Subcutaneous adipose tissue (tissue), 4 donors: ENCODE data around the gene LCN12. TPM values are rescaled to one million over a fixed set of nuclear protein-coding genes. Genes with fewer than 3 reads are reported as not detected.

Source experiments
- total RNA-seq, 4 donors: library from RNA; depleted of rRNA; stranded (reverse); fragments of >200 nt; gene quantifications; one replicate each; pipeline ENCODE4 v1.1.0, GENCODE V29; 2016
- TF ChIP-seq, protein P1 (sequence below): fragments of 450-650 bp; IDR thresholded peaks from one replicate; pipeline ENCODE4 v1.5.1; 2016; ENCODE audit warnings: low read depth, mild to moderate bottlenecking, control low read depth, antibody characterized with exemption, moderate library complexity

LCN12 gene
- total RNA-seq, 4 donors from 2014 or later: not detected

DNA sequence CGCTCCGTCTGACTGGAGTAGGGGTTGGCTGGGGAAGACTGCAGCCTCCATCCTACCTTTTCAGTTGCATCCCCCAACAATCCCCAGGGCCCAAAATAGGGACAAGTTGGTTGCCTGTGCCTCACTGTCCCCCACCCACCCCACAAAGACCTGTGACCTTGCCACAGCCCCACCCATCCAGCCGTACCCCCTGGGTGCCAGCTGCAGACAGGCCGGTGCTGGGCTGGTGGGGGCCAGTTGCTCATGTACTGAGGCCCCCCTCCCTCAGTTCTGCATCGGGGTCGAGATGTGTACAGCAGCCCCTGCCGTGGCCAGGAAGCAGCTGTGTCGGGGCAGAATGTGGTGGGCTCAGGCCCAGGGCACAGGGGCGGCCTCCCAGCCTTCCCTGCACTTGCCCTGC lies 31.1 kb downstream of the LCN12 start:
- TF ChIP-seq, protein P1, sequence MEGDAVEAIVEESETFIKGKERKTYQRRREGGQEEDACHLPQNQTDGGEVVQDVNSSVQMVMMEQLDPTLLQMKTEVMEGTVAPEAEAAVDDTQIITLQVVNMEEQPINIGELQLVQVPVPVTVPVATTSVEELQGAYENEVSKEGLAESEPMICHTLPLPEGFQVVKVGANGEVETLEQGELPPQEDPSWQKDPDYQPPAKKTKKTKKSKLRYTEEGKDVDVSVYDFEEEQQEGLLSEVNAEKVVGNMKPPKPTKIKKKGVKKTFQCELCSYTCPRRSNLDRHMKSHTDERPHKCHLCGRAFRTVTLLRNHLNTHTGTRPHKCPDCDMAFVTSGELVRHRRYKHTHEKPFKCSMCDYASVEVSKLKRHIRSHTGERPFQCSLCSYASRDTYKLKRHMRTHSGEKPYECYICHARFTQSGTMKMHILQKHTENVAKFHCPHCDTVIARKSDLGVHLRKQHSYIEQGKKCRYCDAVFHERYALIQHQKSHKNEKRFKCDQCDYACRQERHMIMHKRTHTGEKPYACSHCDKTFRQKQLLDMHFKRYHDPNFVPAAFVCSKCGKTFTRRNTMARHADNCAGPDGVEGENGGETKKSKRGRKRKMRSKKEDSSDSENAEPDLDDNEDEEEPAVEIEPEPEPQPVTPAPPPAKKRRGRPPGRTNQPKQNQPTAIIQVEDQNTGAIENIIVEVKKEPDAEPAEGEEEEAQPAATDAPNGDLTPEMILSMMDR: no peak

DNA sequence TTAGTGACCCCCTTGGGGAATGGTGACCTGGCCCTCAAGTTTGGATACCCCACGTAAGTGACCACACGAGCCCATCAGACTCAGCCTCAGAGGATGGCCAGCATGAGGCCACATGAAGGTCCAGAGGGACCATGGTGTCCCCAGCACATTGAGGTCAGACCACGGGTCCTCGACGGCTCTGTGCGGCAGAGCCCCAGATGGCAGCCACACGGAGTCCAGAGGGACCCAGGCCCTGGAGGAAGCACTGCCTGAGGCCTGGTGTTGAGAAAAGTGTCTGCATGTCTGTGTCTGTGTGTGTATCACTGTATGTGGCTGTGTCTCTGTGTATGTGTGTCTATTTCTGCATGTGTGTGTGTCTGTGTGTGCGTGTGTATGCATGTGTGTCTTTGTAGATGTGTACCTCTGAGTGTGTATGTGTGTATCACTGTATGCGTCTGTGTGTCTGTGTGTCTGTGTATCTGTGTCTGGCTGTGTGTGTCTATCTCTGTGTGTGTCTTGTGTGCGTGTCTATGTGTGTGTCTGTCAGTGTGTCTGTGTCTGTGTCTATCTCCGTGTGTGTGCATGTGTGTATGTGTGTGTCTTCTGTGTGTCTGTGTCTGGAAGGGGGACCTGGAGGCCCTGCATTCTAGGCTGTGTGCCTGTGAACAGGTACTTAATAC lies 31.7 kb downstream of the LCN12 start:
- TF ChIP-seq, protein P1: no peak

DNA sequence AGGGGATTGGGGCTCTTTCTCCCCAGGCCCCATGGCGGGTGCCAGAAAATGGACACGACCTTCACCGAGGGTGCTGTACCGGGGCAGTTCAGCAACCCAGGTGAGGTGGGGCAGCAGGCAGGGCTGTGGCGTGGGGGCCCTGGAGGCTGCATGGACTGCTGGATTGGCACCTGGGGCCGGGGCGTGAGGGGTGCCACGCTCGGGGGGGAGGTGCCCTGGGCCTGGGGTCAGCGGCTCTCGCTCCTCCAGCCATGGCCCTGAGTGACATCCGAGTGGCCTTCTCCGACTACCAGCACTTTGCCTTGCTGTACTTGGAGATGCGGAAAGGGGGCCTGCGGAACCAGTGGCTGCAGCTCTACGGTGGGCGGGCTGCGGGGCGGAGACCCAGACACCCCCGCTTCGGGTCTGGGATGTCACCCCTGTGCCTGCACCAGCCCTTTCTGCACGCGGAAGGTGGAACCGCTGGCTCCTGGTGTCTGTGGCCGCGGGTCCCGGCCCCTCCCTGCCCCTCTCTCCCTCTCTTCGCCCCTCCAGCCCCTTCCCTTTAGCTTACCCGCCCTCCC lies 32.5 kb downstream of the LCN12 start:
- TF ChIP-seq, protein P1: no peak

DNA sequence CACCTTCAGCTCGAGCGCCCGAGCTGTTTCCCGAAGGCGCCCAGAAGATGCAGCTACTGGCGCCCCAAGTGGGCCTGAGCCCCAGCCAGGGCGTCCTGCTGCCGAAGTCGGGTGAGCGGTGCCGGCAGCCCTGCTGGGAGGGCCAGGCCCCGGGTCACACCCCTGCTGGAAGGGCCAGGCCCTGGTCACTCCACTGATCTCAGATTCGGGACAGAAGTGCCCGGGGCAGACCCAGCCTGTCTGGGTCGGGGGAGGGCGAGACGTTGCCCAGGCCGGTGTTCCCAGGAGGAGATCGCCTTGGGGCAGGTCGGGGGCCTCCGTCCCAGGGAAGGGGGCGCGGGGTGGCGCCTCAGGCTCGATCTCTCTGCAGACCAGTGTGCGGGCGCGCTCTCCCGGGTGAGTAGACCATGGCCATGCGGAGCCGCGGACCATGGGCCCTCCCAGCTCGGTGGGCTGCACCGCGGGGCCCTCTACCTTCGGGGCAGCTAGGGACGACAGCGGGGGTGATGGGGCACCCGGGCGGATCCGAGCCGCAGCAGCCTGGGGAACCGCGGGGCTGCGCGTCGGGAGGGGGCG lies 33.0 kb downstream of the LCN12 start:
- TF ChIP-seq, protein P1: no peak

DNA sequence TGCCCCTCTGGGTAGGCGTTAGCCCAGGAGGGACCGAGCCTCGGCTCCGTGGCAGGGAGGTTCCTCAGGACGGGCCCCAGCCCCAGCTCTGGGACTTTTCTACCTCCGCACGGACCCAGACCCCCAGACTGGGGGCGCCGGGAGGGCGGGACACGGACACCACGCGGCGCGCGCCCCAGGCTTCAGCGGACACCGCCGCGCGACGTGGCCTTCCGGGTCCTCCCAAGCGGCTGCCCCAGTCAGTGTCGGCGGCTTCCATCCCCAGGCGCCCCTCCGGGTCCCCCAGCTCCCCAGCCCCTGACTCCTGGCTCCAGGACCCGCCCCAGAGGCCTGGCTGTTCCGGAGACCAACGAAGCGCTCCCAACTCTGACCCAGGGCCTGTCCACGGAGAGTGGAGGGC lies 33.8 kb downstream of the LCN12 start:
- TF ChIP-seq, protein P1: no peak

DNA sequence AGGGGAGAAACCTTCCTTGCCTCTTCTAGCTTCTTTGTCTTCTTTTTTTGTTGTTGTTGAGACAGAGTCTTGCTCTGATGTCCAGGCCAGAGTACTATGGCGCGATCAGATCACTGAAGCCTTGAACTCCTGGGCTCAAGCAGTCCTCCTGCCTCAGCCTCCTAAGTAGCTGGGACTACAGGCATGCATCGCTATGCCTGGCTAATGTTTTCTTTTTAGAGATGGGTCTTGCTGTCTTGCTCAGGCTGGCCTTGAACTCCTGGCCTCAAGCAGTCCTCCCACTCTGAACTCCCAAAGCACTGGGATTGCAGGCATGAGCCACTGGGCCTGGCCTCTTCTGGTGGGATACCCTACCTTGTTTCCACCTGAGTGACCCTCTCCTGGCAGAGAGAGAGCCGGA lies 36.8 kb downstream of the LCN12 start:
- TF ChIP-seq, protein P1: no peak

DNA sequence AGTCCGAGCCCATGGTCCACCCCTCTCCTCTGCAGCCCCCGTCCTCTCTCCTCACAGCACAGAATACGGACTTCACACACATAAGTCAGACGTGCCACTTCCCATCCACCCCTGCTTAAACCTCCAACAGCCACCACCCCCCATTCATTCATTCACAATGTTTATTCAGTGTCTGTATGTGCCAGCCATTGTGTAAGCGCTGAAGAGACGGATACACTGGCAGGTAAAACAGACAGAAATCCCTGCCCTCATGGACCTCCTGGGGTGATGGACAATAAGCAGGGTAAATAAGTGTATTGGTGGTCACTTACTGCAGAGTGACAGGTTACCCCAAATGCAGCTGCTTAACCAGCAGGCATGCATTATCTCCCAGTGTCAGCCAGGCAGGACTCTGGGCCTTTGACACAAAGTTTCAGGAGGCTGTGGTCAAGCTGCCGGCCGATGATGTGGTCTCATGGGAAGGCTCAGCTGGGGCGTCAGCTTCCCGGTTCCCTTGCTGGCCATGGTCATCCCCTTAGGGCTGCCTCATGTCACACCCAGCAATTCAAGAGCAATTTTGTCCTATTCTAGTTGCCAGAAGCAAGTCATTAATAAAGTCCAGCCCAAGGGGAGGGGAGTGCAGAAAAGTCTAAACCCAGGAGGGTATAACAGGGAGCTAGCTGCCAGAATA lies 38.3 kb downstream of the LCN12 start:
- TF ChIP-seq, protein P1: no peak
